SK-N-SH treated with all-trans-retinoic acid at 6 μM for 48 hours (cell line): ENCODE results near the gene RLN3.

Experiments used
- OSR1 ChIP-seq: fragments of 250-450 bp; sonication (Bioruptor Pico); IDR thresholded peaks from 2 replicates; pipeline ENCODE4 v1.8.0; 2022; ENCODE audit warnings: moderate library complexity, mild to moderate bottlenecking, inconsistent platforms
- TF ChIP-seq, protein P1 (sequence below): fragments of 250-450 bp; sonication (Bioruptor Pico); IDR thresholded peaks from 2 replicates; pipeline ENCODE4 v1.8.0; 2020; ENCODE audit warnings: mild to moderate bottlenecking, moderate library complexity, borderline replicate concordance

DNA sequence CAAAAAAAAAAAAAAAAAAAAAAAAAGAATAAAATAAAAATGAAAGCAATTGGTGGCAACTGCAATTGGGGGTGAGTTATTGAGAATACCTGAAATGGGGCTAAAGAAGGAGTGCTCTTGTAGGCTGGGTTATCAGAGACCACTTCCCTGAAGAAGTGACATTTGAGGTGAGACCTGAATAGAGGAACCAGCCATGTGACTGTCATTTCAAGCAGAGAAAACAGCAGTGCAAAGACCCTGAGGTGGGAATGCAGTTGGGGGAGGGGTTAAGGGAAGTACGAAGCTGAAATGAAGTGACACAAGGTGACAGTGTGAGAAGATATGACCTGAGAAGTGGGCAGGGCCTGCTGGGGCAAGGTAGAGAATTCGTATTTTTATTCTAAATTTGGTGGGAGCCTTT is 38.2 kb downstream of the RLN3 start:
- TF ChIP-seq, protein P1, sequence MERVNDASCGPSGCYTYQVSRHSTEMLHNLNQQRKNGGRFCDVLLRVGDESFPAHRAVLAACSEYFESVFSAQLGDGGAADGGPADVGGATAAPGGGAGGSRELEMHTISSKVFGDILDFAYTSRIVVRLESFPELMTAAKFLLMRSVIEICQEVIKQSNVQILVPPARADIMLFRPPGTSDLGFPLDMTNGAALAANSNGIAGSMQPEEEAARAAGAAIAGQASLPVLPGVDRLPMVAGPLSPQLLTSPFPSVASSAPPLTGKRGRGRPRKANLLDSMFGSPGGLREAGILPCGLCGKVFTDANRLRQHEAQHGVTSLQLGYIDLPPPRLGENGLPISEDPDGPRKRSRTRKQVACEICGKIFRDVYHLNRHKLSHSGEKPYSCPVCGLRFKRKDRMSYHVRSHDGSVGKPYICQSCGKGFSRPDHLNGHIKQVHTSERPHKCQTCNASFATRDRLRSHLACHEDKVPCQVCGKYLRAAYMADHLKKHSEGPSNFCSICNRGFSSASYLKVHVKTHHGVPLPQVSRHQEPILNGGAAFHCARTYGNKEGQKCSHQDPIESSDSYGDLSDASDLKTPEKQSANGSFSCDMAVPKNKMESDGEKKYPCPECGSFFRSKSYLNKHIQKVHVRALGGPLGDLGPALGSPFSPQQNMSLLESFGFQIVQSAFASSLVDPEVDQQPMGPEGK (CRISPR knock-in tag), result no peak
- TF ChIP-seq OSR1 (CRISPR knock-in tag), result no peak
